Lung (tissue), 12 donors: ENCODE results near the gene HSF2BP. TPM values are rescaled to one million over a fixed set of nuclear protein-coding genes. Genes with fewer than 3 reads are reported as not detected.

Experiments used
- ATAC-seq: fragments of 200-7000 bp; cut with Tn5 transposase; one replicate; pipeline ENCODE4 v1.9.1; 2020; ENCODE audit warnings: moderate number of reproducible peaks; ENCODE audit not compliant: insufficient read depth, low FRiP score
- DNase-seq, 3 donors: peaks; one replicate each; pipeline ENCODE4 v3.0.0-alpha.2; 2013 to 2017
- H3K27ac ChIP-seq, 2 donors: one replicate each; pipeline ENCODE4 v1.5.1; 2013; ENCODE audit warnings: mild to moderate bottlenecking in 2 of 2, moderate library complexity in 2 of 2, control low read depth in 1 of 2, inconsistent platforms in 1 of 2, low read depth in 1 of 2, low read length in 1 of 2
- H3K27me3 ChIP-seq, 3 donors: one replicate each; pipeline ENCODE4 v1.5.1; 2013; ENCODE audit warnings: low read length in 2 of 3; ENCODE audit not compliant: control insufficient read depth in 3 of 3, insufficient read depth in 3 of 3
- H3K36me3 ChIP-seq, 4 donors: one replicate each; pipeline ENCODE4 v1.5.1; 2013; ENCODE audit warnings: low read length in 4 of 4, mild to moderate bottlenecking in 1 of 4, moderate library complexity in 1 of 4; ENCODE audit not compliant: control insufficient read depth in 4 of 4, insufficient read depth in 4 of 4
- H3K4me1 ChIP-seq, 5 donors: one replicate each; pipeline ENCODE4 v1.5.1; 2013; ENCODE audit warnings: low read length in 5 of 5, mild to moderate bottlenecking in 2 of 5, moderate library complexity in 1 of 5; ENCODE audit not compliant: control insufficient read depth in 5 of 5, insufficient read depth in 5 of 5
- H3K4me3 ChIP-seq: one replicate; pipeline ENCODE4 v1.5.1; 2013; ENCODE audit warnings: mild to moderate bottlenecking, control low read depth, moderate library complexity
- H3K9ac ChIP-seq, 2 donors: one replicate each; pipeline ENCODE4 v1.5.1; 2013; ENCODE audit warnings: low read length in 2 of 2, control low read depth in 1 of 2; ENCODE audit not compliant: insufficient read depth in 1 of 2
- H3K9me3 ChIP-seq, 4 donors: one replicate each; pipeline ENCODE4 v1.5.1; 2013; ENCODE audit warnings: low read length in 3 of 4, mild to moderate bottlenecking in 1 of 4, moderate library complexity in 1 of 4; ENCODE audit not compliant: control insufficient read depth in 4 of 4, insufficient read depth in 3 of 4
- WGBS, 2 donors: extraction: QIAGEN DNeasy Blood & Tissue Kit; methylation state at CpG; one replicate each; pipeline ENCODE4 v1.1.7; 2013; 5-methylcytosine and 5-hydroxymethylcytosine counted together
- polyA plus RNA-seq, 2 donors: library from polyadenylated mRNA; stranded (reverse); fragments of 200-250 nt; gene quantifications; one replicate each; pipeline ENCODE4 v1.2.1, GENCODE V29; 2013
- total RNA-seq, 2 donors: library from RNA; depleted of rRNA in 1 of 2; stranded (reverse); fragments of >200 nt in 1 of 2; gene quantifications; one replicate each; pipeline ENCODE4 v1.2.1, GENCODE V29; 2014 to 2021
- TF ChIP-seq, protein P1 (sequence below): IDR thresholded peaks from 2 replicates; pipeline ENCODE4 v1.5.1; 2012; ENCODE audit warnings: mild to moderate bottlenecking; ENCODE audit errors: control extremely low read depth, extremely low read depth
- donor health status: control.
- donor health status: control.
- donor health status: Bipolar disorder and iron deficiency.
- donor health status: healthy.
- donor health status: DM: yes; HTN: yes; CAD: no.

The HSF2BP gene
- total and polyA plus RNA-seq, 4 donors: 0.46 to 0.71 (median 0.57) TPM

DNA sequence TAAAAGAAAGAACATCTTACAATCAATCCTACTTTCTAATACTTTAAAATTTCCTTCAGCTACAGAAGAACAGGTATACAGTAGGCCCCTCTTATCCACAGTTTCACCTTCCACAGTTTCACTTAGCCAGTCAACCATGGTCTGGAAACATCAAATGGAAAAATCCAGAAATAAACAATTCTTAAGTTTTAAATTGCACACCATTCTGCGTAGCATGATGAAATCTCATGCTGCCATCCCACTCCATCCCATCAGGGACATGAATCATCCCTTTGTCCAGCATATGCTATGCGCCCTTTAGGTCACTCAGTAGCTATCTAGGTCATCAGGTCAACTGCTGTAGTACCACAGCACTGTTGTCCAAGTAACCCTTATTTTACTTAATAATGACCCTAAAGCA, 67.7 kb downstream of the HSF2BP start:
- Histone ChIP-seq H3K9ac (no peak overlapping the region), H3K9me3 (no peaks in the 10 kb centered on the region), H3K27ac (no peak overlapping the region), H3K36me3 (no peaks in the 10 kb centered on the region), H3K4me1 (peaks cover 0 to 4% (median 0%) of the 10 kb centered on the region in 5 donors), H3K4me3 (no peak overlapping the region), H3K27me3 (no peaks in the 10 kb centered on the region)
- ATAC-seq: no peak
- 93 to 94% methylated on average over 2 of the region's 2 CpGs for WGBS, 2 donors
- no peak for DNase-seq
- TF ChIP-seq, protein P1, sequence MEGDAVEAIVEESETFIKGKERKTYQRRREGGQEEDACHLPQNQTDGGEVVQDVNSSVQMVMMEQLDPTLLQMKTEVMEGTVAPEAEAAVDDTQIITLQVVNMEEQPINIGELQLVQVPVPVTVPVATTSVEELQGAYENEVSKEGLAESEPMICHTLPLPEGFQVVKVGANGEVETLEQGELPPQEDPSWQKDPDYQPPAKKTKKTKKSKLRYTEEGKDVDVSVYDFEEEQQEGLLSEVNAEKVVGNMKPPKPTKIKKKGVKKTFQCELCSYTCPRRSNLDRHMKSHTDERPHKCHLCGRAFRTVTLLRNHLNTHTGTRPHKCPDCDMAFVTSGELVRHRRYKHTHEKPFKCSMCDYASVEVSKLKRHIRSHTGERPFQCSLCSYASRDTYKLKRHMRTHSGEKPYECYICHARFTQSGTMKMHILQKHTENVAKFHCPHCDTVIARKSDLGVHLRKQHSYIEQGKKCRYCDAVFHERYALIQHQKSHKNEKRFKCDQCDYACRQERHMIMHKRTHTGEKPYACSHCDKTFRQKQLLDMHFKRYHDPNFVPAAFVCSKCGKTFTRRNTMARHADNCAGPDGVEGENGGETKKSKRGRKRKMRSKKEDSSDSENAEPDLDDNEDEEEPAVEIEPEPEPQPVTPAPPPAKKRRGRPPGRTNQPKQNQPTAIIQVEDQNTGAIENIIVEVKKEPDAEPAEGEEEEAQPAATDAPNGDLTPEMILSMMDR: no peak

DNA sequence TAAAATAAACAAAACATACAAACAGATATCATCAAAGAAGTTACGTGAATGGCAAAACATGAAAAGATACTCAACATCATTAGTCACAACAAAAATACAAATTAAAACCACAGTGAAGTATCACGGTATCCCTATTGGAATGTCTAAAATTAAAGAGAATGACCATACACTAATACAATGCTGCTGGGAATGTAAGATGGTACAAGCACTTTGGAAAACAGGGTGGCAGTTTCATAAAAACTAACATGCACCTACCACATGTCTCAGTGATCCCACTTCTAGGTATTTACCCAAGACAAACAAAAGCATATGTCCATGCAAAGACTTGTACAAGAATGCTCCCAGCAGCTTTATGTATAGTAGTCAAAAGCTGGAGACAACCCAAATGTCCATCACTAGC, 69.1 kb downstream of the HSF2BP start:
- no peaks in the 10 kb centered on the region for H3K9me3 ChIP-seq
- ATAC-seq (no peak), DNase-seq (no peak)
- 90 to 91% methylated on average over 2 of the region's 2 CpGs for WGBS, 2 donors
- H3K27ac ChIP-seq: no peak overlapping the region
- no peaks in the 10 kb centered on the region for H3K36me3 ChIP-seq
- no peak overlapping the region for H3K9ac ChIP-seq
- peaks cover 0 to 18% (median 4%) of the 10 kb centered on the region in 5 donors for H3K4me1 ChIP-seq
- TF ChIP-seq, protein P1: no peak
- no peak overlapping the region for H3K4me3 ChIP-seq
- no peaks in the 10 kb centered on the region for H3K27me3 ChIP-seq

DNA sequence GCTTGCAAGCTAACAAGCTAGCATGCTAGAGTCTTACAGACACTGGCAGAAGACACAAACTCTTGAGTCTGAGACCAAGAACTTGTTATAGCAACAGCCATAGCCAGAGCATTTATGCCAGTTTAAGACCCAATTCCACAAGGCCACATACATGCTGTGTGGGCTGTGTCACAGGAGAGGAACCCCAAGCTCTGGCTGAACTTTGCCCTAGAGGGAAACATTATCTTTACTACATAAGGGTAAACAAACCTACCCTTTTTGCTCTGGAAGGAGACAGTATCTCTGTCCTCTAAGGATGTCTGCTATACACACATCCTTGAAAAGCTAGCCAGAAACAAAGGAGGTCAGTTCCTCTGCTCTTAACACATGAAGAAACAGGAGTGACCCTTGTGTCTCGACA, 70.3 kb downstream of the HSF2BP start:
- Histone ChIP-seq H3K36me3 (no peaks in the 10 kb centered on the region), H3K9me3 (no peaks in the 10 kb centered on the region), H3K27ac (no peak overlapping the region), H3K9ac (no peak overlapping the region), H3K4me1 (peaks cover 0 to 19% (median 4%) of the 10 kb centered on the region in 5 donors), H3K4me3 (no peak overlapping the region), H3K27me3 (no peaks in the 10 kb centered on the region)
- ATAC-seq (no peak), DNase-seq (no peak)
- WGBS, 2 donors: 82% methylated on average over 1 of the region's 1 CpG
- TF ChIP-seq, protein P1: no peak

DNA sequence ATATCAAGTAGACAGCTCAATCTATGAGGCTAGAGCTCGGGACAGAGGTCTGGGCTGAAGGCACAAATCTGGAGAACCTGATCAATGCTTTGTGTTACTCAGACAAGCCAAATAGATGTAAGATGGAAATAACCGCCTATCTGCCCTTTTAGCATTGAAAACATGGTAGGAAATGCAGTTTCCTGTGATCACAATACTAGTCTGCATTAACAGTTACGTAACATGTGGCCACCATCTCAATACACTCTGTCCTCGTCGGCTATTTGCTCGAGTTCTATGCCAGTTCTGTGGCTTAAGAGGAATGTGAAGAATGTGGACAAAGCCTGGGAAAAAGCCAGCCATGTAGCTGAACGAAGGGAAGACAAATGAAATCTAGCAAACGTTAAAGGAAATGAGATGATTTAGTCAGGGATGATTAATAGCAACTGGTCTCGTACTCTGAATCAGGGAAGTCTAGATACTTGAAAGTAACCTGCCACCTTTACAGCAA, 73.3 kb downstream of the HSF2BP start:
- Histone ChIP-seq H3K9me3 (no peaks in the 10 kb centered on the region), H3K4me1 (peaks cover 4 to 25% (median 4%) of the 10 kb centered on the region in 5 donors), H3K27me3 (no peaks in the 10 kb centered on the region), H3K27ac (peak overlapping the region; percentile 83 to 93), H3K36me3 (no peaks in the 10 kb centered on the region), H3K9ac (peak overlapping the region in 1 of 2 donors; percentile 35), H3K4me3 (no peak overlapping the region)
- TF ChIP-seq, protein P1: no peak
- DNase-seq (peak; percentile 90 to 97 (median 96)), ATAC-seq (peak; percentile 90)
- WGBS, 2 donors: 9 to 11% methylated on average over 9 of the region's 9 CpGs
